Measurements from ENCODE around the gene MYO18B.
"Not testable (repeated sequence)": the region's sequence is repeated elsewhere in the genome, so short reads cannot be mapped to it uniquely, and the experiment has no call there.

Gene MYO18B

GRCh38 chr22:25953919-25954318 lies 211.9 kb downstream of the MYO18B start:
- DNase-seq: no peak

GRCh38 chr22:25955323-25955722 lies 213.3 kb downstream of the MYO18B start:
- no peak for DNase-seq

- no peak for DNase-seq
These were observed 214.8 kb downstream of the MYO18B start for GRCh38 chr22:25956801-25957200.

GRCh38 chr22:25959818-25960774 lies 218.1 kb downstream of the MYO18B start:
- DNase-seq: no peak

GRCh38 chr22:25961699-25962098 lies 219.7 kb downstream of the MYO18B start:
- DNase-seq: no peak

GRCh38 chr22:25962711-25963110 lies 220.7 kb downstream of the MYO18B start:
- DNase-seq: no peak

GRCh38 chr22:25964961-25965730 lies 223.2 kb downstream of the MYO18B start:
- no peak for DNase-seq

- no peak for DNase-seq
These were observed 224.5 kb downstream of the MYO18B start for GRCh38 chr22:25966448-25966913.

GRCh38 chr22:25969286-25969685 lies 227.3 kb downstream of the MYO18B start:
- DNase-seq: no peak

GRCh38 chr22:25969901-25970300 lies 227.9 kb downstream of the MYO18B start:
- no peak for DNase-seq

GRCh38 chr22:25970374-25970911 lies 228.5 kb downstream of the MYO18B start:
- DNase-seq: peak; percentile 7

GRCh38 chr22:25970999-25971811 lies 229.2 kb downstream of the MYO18B start:
- no peak for DNase-seq

- DNase-seq: no peak
These were observed 230.4 kb downstream of the MYO18B start for GRCh38 chr22:25972397-25972796.

- no peak for DNase-seq
These were observed 234.4 kb downstream of the MYO18B start for GRCh38 chr22:25976356-25976755.

- DNase-seq: no peak
These were observed 238.0 kb downstream of the MYO18B start for GRCh38 chr22:25979968-25980367.

- not testable (repeated sequence) for DNase-seq
These were observed 242.9 kb downstream of the MYO18B start for GRCh38 chr22:25984911-25985310.

- DNase-seq: no peak
These were observed 246.0 kb downstream of the MYO18B start for GRCh38 chr22:25987948-25988347.

- no peak for DNase-seq
These were observed 249.0 kb downstream of the MYO18B start for GRCh38 chr22:25990940-25991339.

GRCh38 chr22:25992331-25992730 lies 250.3 kb downstream of the MYO18B start:
- no peak for DNase-seq

GRCh38 chr22:25996669-25997068 lies 254.7 kb downstream of the MYO18B start:
- no peak for DNase-seq

GRCh38 chr22:25997886-25998775 lies 256.1 kb downstream of the MYO18B start:
- no peak for DNase-seq
